Measurements from ENCODE around the gene ADAMTS12. TPM values are rescaled to one million over a fixed set of nuclear protein-coding genes. Genes with fewer than 3 reads are reported as not detected.

ADAMTS12 gene
- total RNA-seq, 2 experiments from 2014 or later: not detected

DNA sequence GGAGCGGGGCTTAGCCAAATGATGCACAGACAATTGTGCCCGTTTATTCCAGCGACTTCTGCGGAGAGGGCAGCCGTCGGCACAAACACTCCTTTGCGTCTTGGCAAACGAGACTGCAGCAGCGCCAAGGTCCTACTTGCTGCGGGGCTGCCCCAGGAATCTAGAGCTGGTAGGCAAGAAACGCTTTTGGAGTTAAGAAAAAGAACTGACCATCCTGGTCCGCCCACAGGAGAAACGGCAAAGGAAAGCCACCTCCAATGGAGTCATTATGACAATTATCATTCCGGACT, 46.7 kb upstream of the ADAMTS12 start:
- H3K4me1 Mint-ChIP-seq (ENCODE audit: low read depth): no peaks in the 10 kb centered on the region
- CTCF ChIA-PET: interaction anchor here (1.5 kb wide), 1 partner anchor 349 kb away, joined by 5 read pairs; no protein-coding TSS in a partner anchor
- TF ChIP-seq, protein P1, sequence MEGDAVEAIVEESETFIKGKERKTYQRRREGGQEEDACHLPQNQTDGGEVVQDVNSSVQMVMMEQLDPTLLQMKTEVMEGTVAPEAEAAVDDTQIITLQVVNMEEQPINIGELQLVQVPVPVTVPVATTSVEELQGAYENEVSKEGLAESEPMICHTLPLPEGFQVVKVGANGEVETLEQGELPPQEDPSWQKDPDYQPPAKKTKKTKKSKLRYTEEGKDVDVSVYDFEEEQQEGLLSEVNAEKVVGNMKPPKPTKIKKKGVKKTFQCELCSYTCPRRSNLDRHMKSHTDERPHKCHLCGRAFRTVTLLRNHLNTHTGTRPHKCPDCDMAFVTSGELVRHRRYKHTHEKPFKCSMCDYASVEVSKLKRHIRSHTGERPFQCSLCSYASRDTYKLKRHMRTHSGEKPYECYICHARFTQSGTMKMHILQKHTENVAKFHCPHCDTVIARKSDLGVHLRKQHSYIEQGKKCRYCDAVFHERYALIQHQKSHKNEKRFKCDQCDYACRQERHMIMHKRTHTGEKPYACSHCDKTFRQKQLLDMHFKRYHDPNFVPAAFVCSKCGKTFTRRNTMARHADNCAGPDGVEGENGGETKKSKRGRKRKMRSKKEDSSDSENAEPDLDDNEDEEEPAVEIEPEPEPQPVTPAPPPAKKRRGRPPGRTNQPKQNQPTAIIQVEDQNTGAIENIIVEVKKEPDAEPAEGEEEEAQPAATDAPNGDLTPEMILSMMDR (IDR thresholded peaks at IDR 0.05): no peak
- H3K27me3 Mint-ChIP-seq: peaks cover 54% of the 10 kb centered on the region
- H3K4me3 Mint-ChIP-seq: no peak overlapping the region
- intact Hi-C loops (cut with micrococcal nuclease): loop anchor here (10.0 kb wide), 1 partner anchor 354 kb away; no protein-coding TSS in a partner anchor
- H3K36me3 Mint-ChIP-seq (ENCODE audit: low read depth): no peaks in the 10 kb centered on the region
- ATAC-seq: no peak
- POLR2A ChIA-PET: no interaction called here
- no peaks in the 10 kb centered on the region for H3K9me3 Mint-ChIP-seq
- H3K27ac Mint-ChIP-seq: no peak overlapping the region
- DNase-seq: no peak

DNA sequence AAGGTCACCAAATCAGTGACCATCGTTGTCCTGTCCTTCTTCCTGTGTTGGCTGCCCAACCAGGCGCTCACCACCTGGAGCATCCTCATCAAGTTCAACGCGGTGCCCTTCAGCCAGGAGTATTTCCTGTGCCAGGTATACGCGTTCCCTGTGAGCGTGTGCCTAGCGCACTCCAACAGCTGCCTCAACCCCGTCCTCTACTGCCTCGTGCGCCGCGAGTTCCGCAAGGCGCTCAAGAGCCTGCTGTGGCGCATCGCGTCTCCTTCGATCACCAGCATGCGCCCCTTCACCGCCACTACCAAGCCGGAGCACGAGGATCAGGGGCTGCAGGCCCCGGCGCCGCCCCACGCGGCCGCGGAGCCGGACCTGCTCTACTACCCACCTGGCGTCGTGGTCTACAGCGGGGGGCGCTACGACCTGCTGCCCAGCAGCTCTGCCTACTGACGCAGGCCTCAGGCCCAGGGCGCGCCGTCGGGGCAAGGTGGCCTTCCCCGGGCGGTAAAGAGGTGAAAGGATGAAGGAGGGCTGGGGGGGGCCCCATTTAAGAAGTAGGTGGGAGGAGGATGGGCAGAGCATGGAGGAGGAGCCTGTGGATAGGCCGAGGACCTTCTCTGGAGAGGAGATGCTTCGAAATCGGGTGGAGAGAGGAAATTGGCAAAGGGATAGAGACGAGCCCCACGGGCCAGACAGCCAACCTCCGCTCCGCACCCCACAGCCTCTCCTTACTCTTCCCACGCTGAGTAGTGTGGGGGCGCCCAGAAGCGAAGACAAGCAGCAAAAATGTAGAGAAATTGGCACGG, 46.1 kb upstream of the ADAMTS12 start:
- H3K4me3 Mint-ChIP-seq: no peak overlapping the region
- intact Hi-C loops (cut with micrococcal nuclease): loop anchor here (10.0 kb wide), 1 partner anchor 353 kb away; no protein-coding TSS in a partner anchor
- TF ChIP-seq, protein P1 (IDR thresholded peaks at IDR 0.05): no peak
- H3K9me3 Mint-ChIP-seq: no peaks in the 10 kb centered on the region
- no peaks in the 10 kb centered on the region for H3K36me3 Mint-ChIP-seq (ENCODE audit: low read depth)
- DNase-seq (no peak), ATAC-seq (no peak)
- H3K4me1 Mint-ChIP-seq (ENCODE audit: low read depth): no peaks in the 10 kb centered on the region
- no peak overlapping the region for H3K27ac Mint-ChIP-seq
- H3K27me3 Mint-ChIP-seq: peaks cover 54% of the 10 kb centered on the region
- CTCF ChIA-PET: no interaction called here
- POLR2A ChIA-PET: no interaction called here

GRCh38 chr5:33937017-33937706, 45.4 kb upstream of the ADAMTS12 start:
- ChIA-PET CTCF (interaction anchor here (2.9 to 4.0 kb wide), 3 partner anchors 23 to 349 kb away, joined by 9 to 33 read pairs (median 26); no protein-coding TSS in a partner anchor), POLR2A (no interaction called here)
- no peaks in the 10 kb centered on the region for H3K9me3 Mint-ChIP-seq
- H3K4me3 Mint-ChIP-seq: no peak overlapping the region
- ATAC-seq (no peak), DNase-seq (no peak)
- intact Hi-C loops (cut with micrococcal nuclease): loop anchor here (10.0 kb wide), 1 partner anchor 352 kb away; no protein-coding TSS in a partner anchor
- no peaks in the 10 kb centered on the region for H3K36me3 Mint-ChIP-seq (ENCODE audit: low read depth)
- no peak overlapping the region for H3K27ac Mint-ChIP-seq
- H3K27me3 Mint-ChIP-seq: peaks cover 52% of the 10 kb centered on the region
- TF ChIP-seq, protein P1 (IDR thresholded peaks at IDR 0.05): no peak
- no peaks in the 10 kb centered on the region for H3K4me1 Mint-ChIP-seq (ENCODE audit: low read depth)

GRCh38 chr5:33936381-33937016, 44.7 kb upstream of the ADAMTS12 start, which contains the start of gene RXFP3:
Gene RXFP3 (plus strand): TSS chr5:33936386. CDS start chr5:33936741, 355 bp downstream.
- H3K4me1 Mint-ChIP-seq (ENCODE audit: low read depth): no peaks in the 10 kb centered on the region
- POLR2A ChIA-PET: no interaction called here
- CTCF ChIA-PET: interaction anchor here (1.4 to 4.0 kb wide), 8 partner anchors 23 to 498 kb away, joined by 3 to 33 read pairs (median 8); no protein-coding TSS in a partner anchor

More at GRCh38 chr5:33936381-33937016, 44.7 kb upstream of the ADAMTS12 start, which contains the start of gene RXFP3:
- Mint-ChIP-seq H3K36me3 (ENCODE audit: low read depth) (no peaks in the 10 kb centered on the region), H3K9me3 (no peaks in the 10 kb centered on the region), H3K27ac (no peak within 1 kb of the TSS), H3K27me3 (peaks cover 50% of the 10 kb centered on the region), H3K4me3 (no peak within 1 kb of the TSS)
- DNase-seq (no peak), ATAC-seq (no peak)
- intact Hi-C loops (cut with micrococcal nuclease): loop anchor here (10.0 kb wide), 1 partner anchor 352 kb away; no protein-coding TSS in a partner anchor
- TF ChIP-seq, protein P1 (IDR thresholded peaks at IDR 0.05): no peak

All from activated CD8-positive, alpha-beta T cell treated with anti-CD3 and anti-CD28 coated beads for 36 hours (primary cell).